HG03097 (cell line): ENCODE measurements around the gene LTV1.
"Not testable (repeated sequence)": the region's sequence is repeated elsewhere in the genome, so short reads cannot be mapped to it uniquely, and the experiment has no call there.

Experiments used
- ATAC-seq: cut with Tn5 transposase; IDR thresholded peaks from one replicate; pipeline ENCODE4 v1.9.1; 2021; ENCODE audit not compliant: unreplicated experiment, low FRiP score

LTV1 gene

GRCh38 chr6:143842902-143843676 is at the start of gene LTV1:
Gene LTV1 (plus strand): TSS chr6:143843338. CDS start chr6:143843478, 140 bp downstream.
- peak; percentile 100 for ATAC-seq

GRCh38 chr6:143796551-143796950 is 46.6 kb upstream of the LTV1 start:
- not testable (repeated sequence) for ATAC-seq

- not testable (repeated sequence) for ATAC-seq
Observed at GRCh38 chr6:143798487-143798886, 44.7 kb upstream of the LTV1 start.

- no peak for ATAC-seq
Observed at GRCh38 chr6:143802833-143803565, 40.1 kb upstream of the LTV1 start.

GRCh38 chr6:143803769-143804568 is 39.2 kb upstream of the LTV1 start:
- ATAC-seq, result no peak

- no peak for ATAC-seq
Observed at GRCh38 chr6:143804835-143805239, 38.3 kb upstream of the LTV1 start.

GRCh38 chr6:143806282-143807102 is 36.6 kb upstream of the LTV1 start:
- no peak for ATAC-seq

GRCh38 chr6:143807103-143807772 is 35.9 kb upstream of the LTV1 start:
- ATAC-seq, result no peak

GRCh38 chr6:143810745-143811144 is 32.4 kb upstream of the LTV1 start:
- no peak for ATAC-seq

- no peak for ATAC-seq
Observed at GRCh38 chr6:143811501-143812157, 31.5 kb upstream of the LTV1 start.

- ATAC-seq, result no peak
Observed at GRCh38 chr6:143817621-143818020, 25.5 kb upstream of the LTV1 start.

- ATAC-seq, result no peak
Observed at GRCh38 chr6:143821359-143821758, 21.8 kb upstream of the LTV1 start.

GRCh38 chr6:143822584-143823024 is 20.5 kb upstream of the LTV1 start:
- ATAC-seq, result no peak

GRCh38 chr6:143823548-143823947 is 19.6 kb upstream of the LTV1 start:
- no peak for ATAC-seq

GRCh38 chr6:143828572-143828971 is 14.6 kb upstream of the LTV1 start:
- ATAC-seq, result no peak

GRCh38 chr6:143836150-143836549 is 7.0 kb upstream of the LTV1 start:
- no peak for ATAC-seq

GRCh38 chr6:143838395-143838794 is 4.7 kb upstream of the LTV1 start:
- no peak for ATAC-seq

- no peak for ATAC-seq
Observed at GRCh38 chr6:143839196-143839595, 3.9 kb upstream of the LTV1 start.

- ATAC-seq, result no peak
Observed at GRCh38 chr6:143840595-143841265, 2.4 kb upstream of the LTV1 start.
